ENCODE measurements around the gene DPP7.

DNA sequence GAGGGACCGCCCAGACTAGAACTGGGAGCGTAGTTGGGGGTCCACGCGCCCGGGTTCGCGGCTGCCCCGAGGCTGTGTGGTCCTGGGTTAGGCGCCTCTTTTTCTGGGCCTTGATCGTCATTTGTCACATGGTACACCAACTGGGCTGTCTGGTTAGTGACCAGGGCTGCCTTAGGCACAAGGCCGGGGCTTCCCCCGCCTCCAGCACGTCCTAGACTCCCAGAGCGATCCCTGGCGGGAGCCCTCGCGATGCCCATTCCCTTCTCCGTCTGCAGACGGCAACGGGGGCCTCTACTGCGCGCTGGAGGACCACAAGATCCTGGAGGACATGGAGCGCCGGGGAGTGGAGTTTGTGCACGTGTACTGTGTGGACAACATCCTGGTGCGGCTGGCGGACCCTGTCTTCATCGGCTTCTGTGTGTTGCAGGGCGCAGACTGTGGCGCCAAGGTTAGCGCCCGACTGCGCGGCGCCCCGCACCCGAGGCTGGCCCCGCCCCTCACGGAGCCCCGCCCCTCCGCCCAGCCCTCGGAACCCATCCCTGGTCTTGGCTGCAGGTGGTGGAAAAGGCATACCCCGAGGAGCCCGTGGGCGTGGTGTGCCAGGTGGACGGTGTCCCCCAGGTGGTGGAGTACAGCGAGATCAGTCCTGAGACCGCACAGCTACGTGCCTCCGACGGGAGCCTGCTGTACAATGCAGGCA lies 35.7 kb downstream of the DPP7 start:
- TF ChIP-seq EZH2 (IDR thresholded peaks at IDR 0.05; ENCODE audit: insufficient read depth, poor library complexity, severe bottlenecking) (no peak), EZH2phosphoT487 (IDR thresholded peaks at IDR 0.05; ENCODE audit: insufficient read depth, low read depth) (no peak)

All from GM23248 (cell line).